Transverse colon (tissue), 4 donors: ENCODE results near the gene PSMC3. TPM values are rescaled to one million over a fixed set of nuclear protein-coding genes. Genes with fewer than 3 reads are reported as not detected.

ENCODE experiments used
- DNase-seq: peaks from one replicate; pipeline ENCODE4 v3.0.0-alpha.2; 2019
- H3K27ac ChIP-seq, 4 donors: fragments of 200-600 bp; sonication (generic); 2 replicates each; pipeline ENCODE4 v1.5.1; 2016 to 2018; ENCODE audit warnings: inconsistent platforms in 4 of 4
- H3K27me3 ChIP-seq: fragments of 200-600 bp; sonication (generic); 2 replicates; pipeline ENCODE4 v1.5.1; 2017; ENCODE audit warnings: inconsistent platforms
- H3K36me3 ChIP-seq, 4 donors: fragments of 200-600 bp; sonication (generic); 2 replicates each; pipeline ENCODE4 v1.5.1; 2017 to 2019; ENCODE audit warnings: inconsistent platforms in 4 of 4
- H3K4me1 ChIP-seq, 4 donors: fragments of 200-600 bp; sonication (generic); 2 replicates each; pipeline ENCODE4 v1.5.1; 2017 to 2020; ENCODE audit warnings: inconsistent platforms in 4 of 4
- H3K4me3 ChIP-seq, 4 donors: fragments of 200-600 bp; sonication (generic); 1 replicate in 1 of 4; 2 replicates in 3 of 4; pipeline versions ENCODE4 v1.5.1 to v1.6.1; 2017 to 2019; ENCODE audit warnings: inconsistent platforms in 4 of 4
- H3K9me3 ChIP-seq, 2 donors: fragments of 200-600 bp; sonication (generic); 2 replicates each; pipeline ENCODE4 v1.5.1; 2017 to 2019; ENCODE audit warnings: inconsistent platforms in 2 of 2
- CTCF ChIP-seq, 5 experiments: fragments of 200-600 bp in 3 of 5; fragments of 450-650 bp in 2 of 5; sonication (generic) in 3 of 5; IDR thresholded peaks; 1 replicate in 2 of 5; 2 replicates in 3 of 5; pipeline ENCODE4 v1.5.1; 2016 to 2017; ENCODE audit warnings: antibody characterized with exemption in 5 of 5, inconsistent platforms in 3 of 5, mild to moderate bottlenecking in 2 of 5, moderate library complexity in 1 of 5
- EP300 ChIP-seq: sonication (generic); formaldehyde crosslinking; IDR thresholded peaks from one replicate; pipeline ENCODE4 v1.6.1; 2017; ENCODE audit warnings: antibody characterized with exemption, low read depth
- POLR2A ChIP-seq: fragments of 450-650 bp; IDR thresholded peaks from one replicate; pipeline ENCODE4 v1.6.1; 2016; ENCODE audit warnings: antibody characterized with exemption, mild to moderate bottlenecking, moderate library complexity
- POLR2AphosphoS5 ChIP-seq, 3 donors: sonication (generic); formaldehyde crosslinking; IDR thresholded peaks; one replicate each; pipeline ENCODE4 v1.6.1; 2016; ENCODE audit warnings: antibody characterized with exemption in 3 of 3
- WGBS, 2 donors: methylation state at CpG; one replicate each; pipeline ENCODE4 v1.1.5; 2018; ENCODE audit warnings: low coverage in 1 of 2; 5-methylcytosine and 5-hydroxymethylcytosine counted together
- in situ Hi-C, 4 donors: fragments of 200-750 bp; cut with MboI; loops; one replicate each; pipeline versions ENCODE4 v1.15.0 to v1.15.1; 2017; ENCODE audit warnings: low sequenced_read_pairs in 3 of 4, low pct_ligation_motif_present in 1 of 4, low pct_unique_long_range_greater_than_20kb in 1 of 4
- intact Hi-C: fragments of 100-400 bp; cut with DNase I; formaldehyde crosslinking; loops from one replicate; pipeline ENCODE4 v1.15.1; 2023; ENCODE audit warnings: low total_unique reads
- total RNA-seq, 4 donors: library from RNA; depleted of rRNA; stranded (reverse); fragments of >200 nt; gene quantifications; one replicate each; pipeline ENCODE4 v1.1.0, GENCODE V29; 2016

Gene PSMC3
- total RNA-seq, 4 donors from 2014 or later, result 56.5 to 252 (median 91.4) TPM

- in situ Hi-C loops, result no loop called here
- H3K36me3 ChIP-seq, result no peaks in the 10 kb centered on the region
- no peaks in the 10 kb centered on the region for H3K27me3 ChIP-seq
- H3K9me3 ChIP-seq, result no peaks in the 10 kb centered on the region
- intact Hi-C loops, result no loop called here
- WGBS, 2 donors, result 73 to 89% methylated on average over 1 to 9 of the region's 9 CpGs
- TF ChIP-seq CTCF (IDR thresholded peaks at IDR 0.05) (no peak), POLR2AphosphoS5 (IDR thresholded peaks at IDR 0.05) (no peak), POLR2A (no peak), EP300 (no peak)
- no peak overlapping the region for H3K4me3 ChIP-seq
- no peak overlapping the region for H3K27ac ChIP-seq
- H3K4me1 ChIP-seq, result peaks cover 0 to 4% (median 0%) of the 10 kb centered on the region in 4 donors
- no peak for DNase-seq
Observed at GRCh38 chr11:47431356-47432083, 5.3 kb upstream of the PSMC3 start.

GRCh38 chr11:47430524-47430923, 4.3 kb upstream of the PSMC3 start:
- Histone ChIP-seq H3K27ac (no peak overlapping the region), H3K4me3 (no peak overlapping the region), H3K36me3 (no peaks in the 10 kb centered on the region), H3K4me1 (peaks cover under 1 to 5% (median 2%) of the 10 kb centered on the region in 4 donors), H3K27me3 (no peaks in the 10 kb centered on the region), H3K9me3 (no peaks in the 10 kb centered on the region)
- intact Hi-C loops, result no loop called here
- WGBS, 2 donors, result 67 to 79% methylated on average over 2 to 5 of the region's 5 CpGs
- in situ Hi-C loops, result no loop called here
- TF ChIP-seq POLR2A, result no peak
- DNase-seq, result no peak

- no peaks in the 10 kb centered on the region for H3K9me3 ChIP-seq
- in situ Hi-C loops (no loop called here), intact Hi-C loops (no loop called here)
- no peaks in the 10 kb centered on the region for H3K27me3 ChIP-seq
- peaks cover 0 to 34% (median 9%) of the 10 kb centered on the region in 4 donors for H3K36me3 ChIP-seq
- 0 to 1% methylated on average over 11 to 14 of the region's 14 CpGs for WGBS, 2 donors
- H3K4me1 ChIP-seq, result peaks cover 7 to 18% (median 10%) of the 10 kb centered on the region in 4 donors
- H3K27ac ChIP-seq, result peak overlapping the region; percentile 80 to 91 (median 88)
- H3K4me3 ChIP-seq, result peak overlapping the region; percentile 68 to 97 (median 81)
- TF ChIP-seq POLR2A, result no peak
- no peak for TF ChIP-seq CTCF (IDR thresholded peaks at IDR 0.05)
- TF ChIP-seq EP300, result no peak
- TF ChIP-seq POLR2AphosphoS5 (IDR thresholded peaks at IDR 0.05), result no peak
- no peak for DNase-seq
Observed at GRCh38 chr11:47425611-47426010, 628 bp downstream of the PSMC3 start.

GRCh38 chr11:47418454-47419259, 7.6 kb downstream of the PSMC3 start:
- in situ Hi-C loops, result no loop called here
- no peak for DNase-seq
- no peak overlapping the region for H3K4me3 ChIP-seq
- TF ChIP-seq EP300 (no peak), CTCF (IDR thresholded peaks at IDR 0.05) (no peak), POLR2AphosphoS5 (IDR thresholded peaks at IDR 0.05) (no peak), POLR2A (no peak)
- intact Hi-C loops, result no loop called here
- no peak overlapping the region for H3K27ac ChIP-seq
- no peaks in the 10 kb centered on the region for H3K27me3 ChIP-seq
- H3K4me1 ChIP-seq, result peaks cover 9 to 20% (median 16%) of the 10 kb centered on the region in 4 donors
- H3K36me3 ChIP-seq, result peaks cover 0 to 47% (median 15%) of the 10 kb centered on the region in 4 donors
- H3K9me3 ChIP-seq, result no peaks in the 10 kb centered on the region
- WGBS, 2 donors, result 84 to 93% methylated on average over 3 to 23 of the region's 23 CpGs
